ENCODE data around the gene PTPRE.

DNA sequence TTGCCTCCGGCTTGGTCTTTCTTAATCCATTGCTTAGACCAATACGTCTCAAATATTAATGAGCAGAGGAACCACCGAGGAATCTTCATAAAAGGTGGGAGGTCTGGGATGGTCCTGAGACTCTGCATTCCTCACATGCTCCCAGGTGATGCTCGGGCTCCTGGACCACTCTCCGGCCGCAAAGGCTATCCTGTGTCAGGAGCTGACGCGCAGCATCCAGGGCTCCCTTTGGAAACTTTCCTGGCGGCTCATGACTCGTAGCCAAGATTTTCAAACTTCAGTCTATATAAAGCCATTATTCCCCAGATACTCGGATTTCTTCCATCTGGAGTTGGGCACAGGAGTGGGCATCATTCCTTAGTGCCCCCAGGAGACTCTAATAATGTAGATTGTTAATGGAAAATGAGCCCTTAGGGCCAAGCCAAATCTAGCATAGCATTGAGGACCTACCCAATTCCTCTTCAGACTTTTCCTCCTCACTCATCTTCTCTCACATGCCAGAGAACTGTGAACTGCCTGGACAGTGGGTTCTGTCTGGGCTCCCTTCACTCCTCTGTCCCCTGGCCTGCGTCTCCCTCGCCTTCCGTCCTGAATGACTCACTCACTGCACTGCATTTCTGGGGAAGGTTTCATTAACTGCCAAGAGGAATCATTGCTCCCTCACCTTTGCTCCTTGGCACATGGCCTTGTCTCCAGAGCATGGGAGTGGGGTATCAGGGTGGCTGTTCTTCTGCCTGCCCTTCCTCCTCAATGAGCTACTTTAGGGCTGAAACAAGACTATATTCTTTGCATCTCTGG lies 130.0 kb downstream of the PTPRE start:
- TF ChIP-seq, protein P1, sequence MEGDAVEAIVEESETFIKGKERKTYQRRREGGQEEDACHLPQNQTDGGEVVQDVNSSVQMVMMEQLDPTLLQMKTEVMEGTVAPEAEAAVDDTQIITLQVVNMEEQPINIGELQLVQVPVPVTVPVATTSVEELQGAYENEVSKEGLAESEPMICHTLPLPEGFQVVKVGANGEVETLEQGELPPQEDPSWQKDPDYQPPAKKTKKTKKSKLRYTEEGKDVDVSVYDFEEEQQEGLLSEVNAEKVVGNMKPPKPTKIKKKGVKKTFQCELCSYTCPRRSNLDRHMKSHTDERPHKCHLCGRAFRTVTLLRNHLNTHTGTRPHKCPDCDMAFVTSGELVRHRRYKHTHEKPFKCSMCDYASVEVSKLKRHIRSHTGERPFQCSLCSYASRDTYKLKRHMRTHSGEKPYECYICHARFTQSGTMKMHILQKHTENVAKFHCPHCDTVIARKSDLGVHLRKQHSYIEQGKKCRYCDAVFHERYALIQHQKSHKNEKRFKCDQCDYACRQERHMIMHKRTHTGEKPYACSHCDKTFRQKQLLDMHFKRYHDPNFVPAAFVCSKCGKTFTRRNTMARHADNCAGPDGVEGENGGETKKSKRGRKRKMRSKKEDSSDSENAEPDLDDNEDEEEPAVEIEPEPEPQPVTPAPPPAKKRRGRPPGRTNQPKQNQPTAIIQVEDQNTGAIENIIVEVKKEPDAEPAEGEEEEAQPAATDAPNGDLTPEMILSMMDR (IDR thresholded peaks at IDR 0.05; ENCODE audit: low read depth, low read length, missing input control), result no peak
- TF ChIP-seq, protein P2, sequence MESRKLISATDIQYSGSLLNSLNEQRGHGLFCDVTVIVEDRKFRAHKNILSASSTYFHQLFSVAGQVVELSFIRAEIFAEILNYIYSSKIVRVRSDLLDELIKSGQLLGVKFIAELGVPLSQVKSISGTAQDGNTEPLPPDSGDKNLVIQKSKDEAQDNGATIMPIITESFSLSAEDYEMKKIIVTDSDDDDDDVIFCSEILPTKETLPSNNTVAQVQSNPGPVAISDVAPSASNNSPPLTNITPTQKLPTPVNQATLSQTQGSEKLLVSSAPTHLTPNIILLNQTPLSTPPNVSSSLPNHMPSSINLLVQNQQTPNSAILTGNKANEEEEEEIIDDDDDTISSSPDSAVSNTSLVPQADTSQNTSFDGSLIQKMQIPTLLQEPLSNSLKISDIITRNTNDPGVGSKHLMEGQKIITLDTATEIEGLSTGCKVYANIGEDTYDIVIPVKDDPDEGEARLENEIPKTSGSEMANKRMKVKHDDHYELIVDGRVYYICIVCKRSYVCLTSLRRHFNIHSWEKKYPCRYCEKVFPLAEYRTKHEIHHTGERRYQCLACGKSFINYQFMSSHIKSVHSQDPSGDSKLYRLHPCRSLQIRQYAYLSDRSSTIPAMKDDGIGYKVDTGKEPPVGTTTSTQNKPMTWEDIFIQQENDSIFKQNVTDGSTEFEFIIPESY (IDR thresholded peaks at IDR 0.05), result no peak
- TF ChIP-seq JUND (IDR thresholded peaks at IDR 0.05), result peak; percentile 44 to 46
- TF ChIP-seq EGR1 (IDR thresholded peaks at IDR 0.05; ENCODE audit: low read depth in 2 of 2), result no peak
- TF ChIP-seq, protein P3, sequence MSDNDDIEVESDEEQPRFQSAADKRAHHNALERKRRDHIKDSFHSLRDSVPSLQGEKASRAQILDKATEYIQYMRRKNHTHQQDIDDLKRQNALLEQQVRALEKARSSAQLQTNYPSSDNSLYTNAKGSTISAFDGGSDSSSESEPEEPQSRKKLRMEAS (IDR thresholded peaks at IDR 0.05), result no peak
- TF ChIP-seq, protein P4, sequence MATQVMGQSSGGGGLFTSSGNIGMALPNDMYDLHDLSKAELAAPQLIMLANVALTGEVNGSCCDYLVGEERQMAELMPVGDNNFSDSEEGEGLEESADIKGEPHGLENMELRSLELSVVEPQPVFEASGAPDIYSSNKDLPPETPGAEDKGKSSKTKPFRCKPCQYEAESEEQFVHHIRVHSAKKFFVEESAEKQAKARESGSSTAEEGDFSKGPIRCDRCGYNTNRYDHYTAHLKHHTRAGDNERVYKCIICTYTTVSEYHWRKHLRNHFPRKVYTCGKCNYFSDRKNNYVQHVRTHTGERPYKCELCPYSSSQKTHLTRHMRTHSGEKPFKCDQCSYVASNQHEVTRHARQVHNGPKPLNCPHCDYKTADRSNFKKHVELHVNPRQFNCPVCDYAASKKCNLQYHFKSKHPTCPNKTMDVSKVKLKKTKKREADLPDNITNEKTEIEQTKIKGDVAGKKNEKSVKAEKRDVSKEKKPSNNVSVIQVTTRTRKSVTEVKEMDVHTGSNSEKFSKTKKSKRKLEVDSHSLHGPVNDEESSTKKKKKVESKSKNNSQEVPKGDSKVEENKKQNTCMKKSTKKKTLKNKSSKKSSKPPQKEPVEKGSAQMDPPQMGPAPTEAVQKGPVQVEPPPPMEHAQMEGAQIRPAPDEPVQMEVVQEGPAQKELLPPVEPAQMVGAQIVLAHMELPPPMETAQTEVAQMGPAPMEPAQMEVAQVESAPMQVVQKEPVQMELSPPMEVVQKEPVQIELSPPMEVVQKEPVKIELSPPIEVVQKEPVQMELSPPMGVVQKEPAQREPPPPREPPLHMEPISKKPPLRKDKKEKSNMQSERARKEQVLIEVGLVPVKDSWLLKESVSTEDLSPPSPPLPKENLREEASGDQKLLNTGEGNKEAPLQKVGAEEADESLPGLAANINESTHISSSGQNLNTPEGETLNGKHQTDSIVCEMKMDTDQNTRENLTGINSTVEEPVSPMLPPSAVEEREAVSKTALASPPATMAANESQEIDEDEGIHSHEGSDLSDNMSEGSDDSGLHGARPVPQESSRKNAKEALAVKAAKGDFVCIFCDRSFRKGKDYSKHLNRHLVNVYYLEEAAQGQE (IDR thresholded peaks at IDR 0.05), result no peak
- TF ChIP-seq RXRA (IDR thresholded peaks at IDR 0.05), result peak in 1 of 2 donors; percentile 5
- TF ChIP-seq, protein P5, sequence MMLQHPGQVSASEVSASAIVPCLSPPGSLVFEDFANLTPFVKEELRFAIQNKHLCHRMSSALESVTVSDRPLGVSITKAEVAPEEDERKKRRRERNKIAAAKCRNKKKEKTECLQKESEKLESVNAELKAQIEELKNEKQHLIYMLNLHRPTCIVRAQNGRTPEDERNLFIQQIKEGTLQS (IDR thresholded peaks at IDR 0.05), result no peak
- TF ChIP-seq YY1 (IDR thresholded peaks at IDR 0.05), result no peak
- TF ChIP-seq RAD21 (IDR thresholded peaks at IDR 0.05), result no peak
- no peak for TF ChIP-seq FOXA1 (IDR thresholded peaks at IDR 0.05)
- no peak for TF ChIP-seq GABPA (IDR thresholded peaks at IDR 0.05 in 1 of 2, conservative IDR thresholded peaks at IDR 0.05 in 1 of 2)
- TF ChIP-seq HNF4G (IDR thresholded peaks at IDR 0.05), result no peak

Data from liver (tissue), 3 donors.